HG02884 (cell line): ENCODE measurements around the gene PF4V1.
"Not testable (repeated sequence)": the region's sequence is repeated elsewhere in the genome, so short reads cannot be mapped to it uniquely, and the experiment has no call there.

Experiments
- ATAC-seq: cut with Tn5 transposase; IDR thresholded peaks from one replicate; pipeline ENCODE4 v1.9.1; 2021; ENCODE audit warnings: mild to moderate bottlenecking, moderate library complexity; ENCODE audit not compliant: unreplicated experiment

The PF4V1 gene

DNA sequence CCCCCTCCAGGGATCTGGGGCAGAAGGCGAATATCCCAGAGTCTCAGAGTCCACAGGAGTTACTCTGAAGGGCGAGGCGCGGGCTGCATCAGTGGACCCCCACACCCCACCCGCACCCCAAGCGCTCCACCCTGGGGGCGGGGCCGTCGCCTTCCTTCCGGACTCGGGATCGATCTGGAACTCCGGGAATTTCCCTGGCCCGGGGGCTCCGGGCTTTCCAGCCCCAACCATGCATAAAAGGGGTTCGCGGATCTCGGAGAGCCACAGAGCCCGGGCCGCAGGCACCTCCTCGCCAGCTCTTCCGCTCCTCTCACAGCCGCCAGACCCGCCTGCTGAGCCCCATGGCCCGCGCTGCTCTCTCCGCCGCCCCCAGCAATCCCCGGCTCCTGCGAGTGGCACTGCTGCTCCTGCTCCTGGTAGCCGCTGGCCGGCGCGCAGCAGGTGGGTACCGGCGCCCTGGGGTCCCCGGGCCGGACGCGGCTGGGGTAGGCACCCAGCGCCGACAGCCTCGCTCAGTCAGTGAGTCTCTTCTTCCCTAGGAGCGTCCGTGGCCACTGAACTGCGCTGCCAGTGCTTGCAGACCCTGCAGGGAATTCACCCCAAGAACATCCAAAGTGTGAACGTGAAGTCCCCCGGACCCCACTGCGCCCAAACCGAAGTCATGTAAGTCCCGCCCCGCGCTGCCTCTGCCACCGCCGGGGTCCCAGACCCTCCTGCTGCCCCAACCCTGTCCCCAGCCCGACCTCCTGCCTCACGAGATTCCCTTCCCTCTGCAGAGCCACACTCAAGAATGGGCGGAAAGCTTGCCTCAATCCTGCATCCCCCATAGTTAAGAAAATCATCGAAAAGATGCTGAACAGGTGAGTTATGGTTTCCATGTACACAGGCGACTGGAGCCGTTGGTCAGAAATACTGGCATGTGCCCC lies 16.3 kb downstream of the PF4V1 start, which contains the start of gene CXCL1:
Gene CXCL1 (plus strand): TSS at position 264 of the 926 bp plus-strand sequence. CDS start 78 bp downstream, at position 342.
- no peak for ATAC-seq

DNA sequence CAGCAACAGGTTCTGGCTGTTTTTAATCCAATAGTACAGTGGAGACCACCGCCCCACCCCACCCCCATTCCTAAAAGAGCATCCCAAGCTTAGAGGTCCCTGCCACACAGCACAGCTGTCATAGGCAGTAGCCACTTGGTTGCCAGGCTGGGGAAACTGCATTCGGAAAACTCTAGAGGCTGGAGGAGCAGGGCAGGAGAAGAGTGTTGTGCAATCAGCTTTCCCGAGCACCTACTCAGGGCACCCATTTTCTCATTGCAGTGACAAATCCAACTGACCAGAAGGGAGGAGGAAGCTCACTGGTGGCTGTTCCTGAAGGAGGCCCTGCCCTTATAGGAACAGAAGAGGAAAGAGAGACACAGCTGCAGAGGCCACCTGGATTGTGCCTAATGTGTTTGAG lies 17.2 kb downstream of the PF4V1 start:
- no peak for ATAC-seq

DNA sequence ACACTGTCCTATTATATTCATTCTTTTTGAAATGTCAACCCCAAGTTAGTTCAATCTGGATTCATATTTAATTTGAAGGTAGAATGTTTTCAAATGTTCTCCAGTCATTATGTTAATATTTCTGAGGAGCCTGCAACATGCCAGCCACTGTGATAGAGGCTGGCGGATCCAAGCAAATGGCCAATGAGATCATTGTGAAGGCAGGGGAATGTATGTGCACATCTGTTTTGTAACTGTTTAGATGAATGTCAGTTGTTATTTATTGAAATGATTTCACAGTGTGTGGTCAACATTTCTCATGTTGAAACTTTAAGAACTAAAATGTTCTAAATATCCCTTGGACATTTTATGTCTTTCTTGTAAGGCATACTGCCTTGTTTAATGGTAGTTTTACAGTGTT lies 17.7 kb downstream of the PF4V1 start:
- no peak for ATAC-seq

DNA sequence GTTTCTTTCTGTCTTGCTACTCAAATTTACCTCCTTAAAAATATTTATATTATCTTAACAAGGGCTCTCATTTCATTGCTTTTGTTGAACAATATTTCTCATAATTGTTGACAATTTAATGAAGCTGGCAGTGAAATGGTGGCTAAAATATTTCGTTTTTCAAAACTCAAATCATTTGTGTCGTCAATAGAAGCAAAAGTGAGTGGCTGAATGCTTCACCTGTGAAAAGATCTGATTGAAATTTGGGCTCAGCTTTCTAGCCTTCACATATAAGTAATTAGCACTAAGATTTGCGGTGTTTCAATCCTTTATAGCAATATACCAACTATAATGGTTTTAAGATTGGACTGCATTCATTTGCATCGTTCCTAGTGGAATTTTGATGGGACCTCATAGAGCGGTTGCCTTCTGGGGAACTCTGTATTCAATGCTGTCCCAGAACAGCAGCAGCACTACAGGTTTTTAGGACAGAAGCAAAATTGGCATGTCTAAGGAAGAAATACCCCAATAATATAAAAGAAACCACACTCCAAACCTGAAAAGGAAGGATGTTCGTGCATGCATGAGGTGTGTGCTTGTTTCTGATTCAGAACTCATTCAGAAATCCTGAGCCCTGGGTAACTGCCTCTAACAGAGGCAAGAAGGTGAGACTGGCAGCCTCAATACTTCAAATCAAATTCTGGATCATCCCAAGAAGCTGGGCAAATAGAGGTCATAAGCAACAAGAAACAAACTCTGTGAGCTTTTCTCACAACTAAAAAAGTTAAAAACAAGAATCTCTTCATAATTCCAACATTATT lies 18.6 kb downstream of the PF4V1 start:
- no peak for ATAC-seq

DNA sequence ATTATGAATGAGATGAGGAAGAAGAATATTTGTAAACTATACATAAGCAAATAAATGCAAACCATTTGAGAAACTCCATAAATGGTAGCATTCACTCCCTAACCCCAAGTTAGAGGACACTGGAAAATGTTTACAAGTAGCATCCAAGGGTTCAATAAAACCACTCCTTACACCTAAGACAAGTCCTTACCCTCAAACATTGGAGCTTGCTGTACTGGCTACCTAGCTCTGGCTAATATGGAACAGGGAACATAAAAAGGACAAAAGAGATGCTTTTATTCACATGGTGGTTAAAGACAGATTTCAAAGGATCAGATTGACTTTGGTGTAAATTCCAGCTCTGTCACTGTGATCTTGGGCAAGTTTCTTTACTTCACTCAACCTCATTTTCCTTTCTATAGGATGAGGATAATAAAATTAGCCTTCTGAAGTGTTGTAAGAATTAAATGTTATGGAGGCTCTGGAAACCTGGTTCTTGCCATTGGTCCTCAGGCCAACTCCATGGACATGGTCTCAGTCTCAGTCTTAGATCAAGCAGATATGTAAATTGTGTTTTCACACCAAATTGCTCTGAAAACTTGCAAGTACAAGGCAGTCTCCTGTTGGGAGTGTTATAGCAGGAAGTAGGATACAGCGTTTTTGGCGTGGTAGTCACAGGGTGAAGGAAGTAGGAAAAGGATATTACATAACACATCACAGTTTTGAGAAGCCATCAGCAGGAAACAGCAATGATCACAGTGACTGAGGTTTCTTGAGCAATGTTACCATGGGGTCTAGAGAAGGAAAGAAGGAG lies 19.4 kb downstream of the PF4V1 start:
- ATAC-seq = no peak

DNA sequence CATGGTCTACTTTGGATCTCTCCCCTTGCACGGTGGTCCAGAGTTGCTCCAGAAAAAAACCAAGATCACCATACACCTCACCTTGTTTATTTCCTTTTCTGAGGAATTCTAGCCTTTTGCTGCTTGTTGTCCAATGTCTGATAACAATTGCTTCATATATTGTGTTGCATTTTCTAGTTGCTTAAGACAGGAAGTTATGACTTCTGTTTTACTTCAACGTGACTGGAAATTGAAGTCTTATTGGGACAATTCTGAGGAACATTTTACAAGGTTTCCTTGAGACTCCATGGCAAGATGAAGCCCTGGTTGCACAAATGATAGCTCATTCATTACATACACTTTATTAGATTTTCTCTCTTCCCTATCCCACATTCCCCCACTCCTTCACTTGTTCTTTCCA lies 21.3 kb downstream of the PF4V1 start:
- ATAC-seq = no peak

DNA sequence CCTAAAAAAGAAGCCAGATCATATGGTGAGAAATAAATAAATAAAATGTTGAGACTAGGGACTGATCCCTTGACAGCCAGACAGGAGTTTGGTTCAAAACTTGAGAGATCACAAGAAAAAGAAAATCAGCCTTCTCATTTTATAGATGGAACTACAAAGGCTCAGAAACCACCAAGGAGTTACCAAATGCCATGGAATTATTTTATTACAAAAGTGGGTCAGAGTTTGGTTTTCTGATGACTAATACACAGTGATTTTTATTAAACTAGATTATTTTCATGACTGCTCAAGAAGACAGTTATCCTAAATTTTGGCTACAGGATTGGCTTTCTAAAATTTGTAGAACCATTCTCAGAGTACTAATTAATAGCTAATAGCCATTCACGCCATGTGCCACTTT lies 22.3 kb downstream of the PF4V1 start:
- no peak for ATAC-seq

DNA sequence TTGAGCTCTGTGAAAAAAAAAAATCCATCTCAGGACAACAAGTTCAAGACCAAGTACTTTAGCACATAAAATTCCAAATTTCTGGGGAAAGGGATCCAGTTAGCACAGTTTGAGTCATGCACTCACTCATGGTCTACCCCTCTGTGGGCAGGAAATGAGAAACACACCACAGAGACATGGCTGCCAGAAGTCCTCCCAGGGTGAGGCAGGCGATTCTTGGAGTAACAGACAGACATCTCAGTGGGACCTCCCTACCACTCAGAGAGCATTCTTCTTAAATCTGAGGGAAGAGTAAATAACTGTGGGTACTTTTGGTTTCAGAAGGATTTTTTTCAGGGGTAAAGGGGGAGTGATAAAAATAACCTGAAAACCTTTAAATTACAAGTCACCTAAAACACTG lies 30.2 kb downstream of the PF4V1 start:
- no peak for ATAC-seq

DNA sequence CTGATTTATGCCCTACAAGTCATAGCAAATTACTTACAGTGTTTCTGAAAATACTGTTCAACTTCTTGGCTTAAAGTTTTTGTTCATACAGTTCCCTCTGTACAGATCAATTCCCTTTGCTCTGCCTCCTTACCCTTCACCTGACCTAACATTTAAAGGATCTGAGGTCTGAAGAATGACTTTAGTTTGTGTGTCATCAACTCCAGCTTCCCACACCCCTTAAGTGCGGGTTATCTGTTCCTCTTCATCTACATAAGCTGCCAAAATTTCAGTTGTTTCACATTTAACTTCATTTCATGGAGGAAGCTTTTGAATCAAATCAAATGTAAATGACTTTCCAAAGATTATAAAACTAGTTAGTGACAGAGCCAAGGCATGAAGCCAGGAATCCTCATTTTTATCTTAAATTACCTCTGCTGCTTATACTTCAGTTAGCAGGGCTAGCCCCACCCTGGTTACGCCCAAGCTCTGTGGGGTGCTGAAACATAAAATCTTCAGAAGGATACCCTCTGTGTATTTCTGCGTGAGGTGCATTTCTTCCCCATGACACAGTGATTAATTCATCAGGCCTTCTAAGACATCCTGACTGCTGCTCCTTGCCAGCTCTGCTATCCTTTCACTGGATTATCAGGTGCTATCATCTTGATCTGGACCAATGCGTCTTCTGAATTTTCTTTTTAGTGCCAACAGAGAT lies 32.6 kb downstream of the PF4V1 start:
- no peak for ATAC-seq

DNA sequence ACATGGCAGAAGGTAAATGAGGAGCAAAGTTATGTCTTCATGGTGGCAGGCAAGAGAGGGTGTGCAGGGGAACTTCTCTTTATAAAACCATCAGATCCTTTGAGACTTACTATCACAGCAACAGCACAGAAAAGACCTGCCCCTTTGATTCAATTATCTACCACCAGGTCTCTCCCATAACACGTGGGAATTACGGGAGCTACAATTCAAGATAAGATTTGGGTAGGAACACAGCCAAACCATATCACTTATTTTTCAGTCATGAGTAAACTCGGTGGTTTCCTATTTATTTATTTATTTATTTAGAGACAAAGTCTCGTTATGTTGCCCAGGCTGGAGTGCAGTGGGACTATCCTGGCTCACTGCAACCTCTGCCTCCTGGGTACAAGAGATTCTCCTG lies 38.2 kb downstream of the PF4V1 start:
- ATAC-seq = no peak

DNA sequence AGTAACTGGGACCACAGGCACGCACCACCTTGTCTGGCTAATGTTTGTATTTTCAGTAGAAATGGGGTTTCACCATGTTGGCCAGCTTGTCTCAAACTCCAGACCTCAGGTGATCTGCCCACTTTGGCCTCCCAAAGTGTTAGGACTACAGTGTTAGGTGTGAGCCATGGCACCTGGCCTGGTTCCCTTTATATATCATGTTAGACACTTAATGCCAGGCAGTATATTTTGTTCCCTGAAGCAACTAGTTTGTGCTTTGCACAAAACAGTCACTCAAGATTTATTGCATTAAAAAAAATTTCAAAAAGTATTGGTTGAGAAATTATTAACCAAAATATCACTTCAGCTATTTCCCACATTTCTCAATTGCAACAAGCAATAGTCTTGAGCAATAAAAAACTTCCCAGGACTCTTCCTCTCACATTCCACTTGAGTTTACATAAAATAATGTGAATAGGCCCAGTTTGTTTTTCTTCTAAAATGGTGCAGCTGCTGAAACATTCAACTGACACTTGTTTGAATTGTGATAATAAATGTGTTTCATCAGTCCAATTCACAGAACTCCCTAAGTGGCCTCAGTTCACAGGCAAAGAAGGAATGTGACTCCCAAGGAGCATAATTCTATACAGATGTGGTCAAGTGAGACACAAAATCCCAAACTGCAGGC lies 38.8 kb downstream of the PF4V1 start:
- no peak for ATAC-seq

DNA sequence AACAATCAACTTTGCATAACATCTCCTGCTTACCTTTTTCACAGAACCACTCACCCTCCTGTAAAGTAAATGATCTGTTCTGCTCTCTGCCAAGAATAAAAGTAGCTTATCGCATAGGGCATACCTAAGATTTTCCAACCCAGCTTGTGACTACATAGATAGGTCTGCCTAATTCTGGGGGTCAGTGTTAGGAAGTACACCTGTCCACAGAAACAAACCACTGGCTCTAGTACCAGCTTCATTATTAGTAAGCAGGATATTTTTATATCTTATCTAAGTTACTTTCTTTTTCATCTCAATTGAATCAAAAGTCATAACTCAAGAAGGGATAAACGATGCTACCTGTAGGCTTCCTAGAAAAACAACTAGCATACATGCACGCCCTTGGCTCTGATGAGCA lies 39.9 kb downstream of the PF4V1 start:
- ATAC-seq = no peak

DNA sequence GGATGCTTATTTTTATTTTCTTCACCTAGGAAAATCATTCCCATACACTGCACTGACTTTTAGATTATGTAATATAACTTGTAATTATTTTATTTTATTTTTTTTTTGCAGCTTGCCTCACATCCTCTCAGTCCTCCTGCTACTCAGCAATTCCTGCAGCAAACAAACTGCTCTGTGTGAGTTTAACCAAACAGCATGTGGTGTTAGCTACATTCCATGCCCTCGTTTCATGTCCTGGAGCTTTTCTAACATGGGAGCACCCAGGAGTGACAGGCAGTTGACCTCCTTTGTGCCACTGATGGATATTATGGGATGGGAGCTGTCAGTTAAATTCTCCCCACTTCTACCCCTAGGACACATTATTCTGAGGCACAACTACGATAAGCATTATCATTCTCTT lies 40.9 kb downstream of the PF4V1 start:
- ATAC-seq = no peak

DNA sequence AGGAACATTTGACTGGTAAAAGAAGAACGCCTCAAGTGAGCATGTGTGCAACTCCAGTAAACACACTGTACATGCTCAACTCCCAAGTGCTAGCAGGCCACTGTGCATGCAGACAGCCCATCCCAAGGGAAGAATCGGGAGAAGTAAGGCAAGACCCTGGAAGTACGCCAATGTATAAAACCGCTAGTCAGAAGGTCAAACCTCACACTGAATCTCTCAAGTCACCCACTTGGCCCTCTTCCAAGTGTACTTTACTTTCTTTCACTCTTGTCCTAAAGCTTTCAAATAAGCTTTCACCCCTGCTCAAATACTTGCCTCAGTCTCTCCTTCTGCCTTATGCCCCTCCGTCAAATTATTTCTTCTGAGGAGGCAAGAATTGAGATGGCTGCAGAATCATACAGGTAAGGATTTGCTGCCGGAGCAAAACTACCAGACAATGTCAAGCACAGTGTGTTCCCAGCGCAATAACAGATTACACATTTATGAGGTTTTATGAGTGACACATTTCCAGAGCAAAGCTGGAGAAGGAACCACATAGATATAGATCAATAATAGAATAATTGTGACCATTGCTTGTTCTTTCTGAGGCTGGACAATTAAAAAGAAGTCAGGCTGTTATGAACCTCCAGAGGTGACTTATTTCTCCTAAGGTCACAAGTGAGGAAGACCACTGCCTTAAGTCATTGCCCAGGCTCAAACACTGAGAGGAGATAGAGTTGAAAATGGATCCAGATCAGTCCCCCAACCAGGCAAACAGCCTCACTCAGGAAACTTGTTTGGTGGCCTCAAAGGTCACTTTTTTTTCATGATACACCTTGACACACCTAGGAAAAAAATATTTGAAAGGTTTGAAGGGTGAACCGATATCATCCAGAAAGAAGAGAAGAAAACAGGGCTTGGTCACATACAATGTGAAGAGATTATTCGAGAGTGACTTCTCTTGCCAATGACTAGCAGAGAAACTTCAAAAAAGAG lies 42.4 kb downstream of the PF4V1 start:
- ATAC-seq = no peak

DNA sequence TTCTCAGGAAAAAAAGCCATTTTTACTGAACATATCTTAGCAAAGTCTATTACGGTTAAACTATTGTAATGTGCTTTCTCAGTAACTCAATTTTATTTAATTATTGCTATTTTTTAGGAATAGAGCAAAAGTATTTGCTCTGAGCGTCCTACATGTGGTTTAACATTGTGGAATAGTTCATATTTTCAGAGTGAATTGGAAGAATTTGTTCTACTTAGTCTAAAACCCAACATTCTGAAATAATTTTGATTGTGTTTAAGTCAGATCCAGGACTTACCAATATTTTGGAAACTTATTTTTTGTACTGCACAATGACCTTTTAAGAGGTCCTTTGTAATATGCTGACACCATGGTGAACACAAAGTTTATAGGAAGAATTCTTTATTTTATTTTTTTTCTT lies 43.3 kb downstream of the PF4V1 start:
- no peak for ATAC-seq

DNA sequence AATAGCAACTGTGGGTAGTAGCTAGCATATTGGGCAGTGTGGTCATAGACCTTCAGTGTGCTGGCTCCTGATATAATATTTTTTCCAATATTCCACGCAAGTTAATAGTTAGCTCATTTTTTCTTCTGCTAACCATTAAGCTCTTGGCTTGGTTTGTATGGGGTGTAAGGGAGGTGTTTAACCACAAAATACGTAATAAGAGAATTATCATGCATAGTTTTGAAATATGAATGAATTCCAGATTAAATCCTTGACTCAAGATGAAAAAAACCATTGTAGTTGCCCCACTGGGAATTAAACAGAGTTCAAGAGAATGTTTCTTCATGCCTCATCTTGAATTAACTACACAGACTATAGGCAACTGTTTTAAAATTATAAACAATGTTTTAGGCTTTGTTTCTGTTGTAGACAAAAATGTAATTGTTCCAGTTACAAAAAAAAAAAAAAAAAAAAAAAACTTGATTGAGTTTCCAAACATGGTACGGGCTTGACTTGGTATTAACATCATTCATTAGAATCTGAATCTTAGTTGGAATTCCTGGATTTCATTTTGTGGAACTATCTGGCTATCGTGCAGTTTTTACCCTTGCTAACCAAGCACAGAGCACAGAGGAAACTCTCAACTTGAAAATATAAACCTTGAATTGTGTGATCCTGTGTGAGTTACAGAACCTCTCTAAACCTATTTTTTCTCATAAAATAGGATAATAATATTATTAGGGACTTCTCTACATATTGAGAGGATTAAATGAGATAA lies 44.5 kb downstream of the PF4V1 start:
- no peak for ATAC-seq

DNA sequence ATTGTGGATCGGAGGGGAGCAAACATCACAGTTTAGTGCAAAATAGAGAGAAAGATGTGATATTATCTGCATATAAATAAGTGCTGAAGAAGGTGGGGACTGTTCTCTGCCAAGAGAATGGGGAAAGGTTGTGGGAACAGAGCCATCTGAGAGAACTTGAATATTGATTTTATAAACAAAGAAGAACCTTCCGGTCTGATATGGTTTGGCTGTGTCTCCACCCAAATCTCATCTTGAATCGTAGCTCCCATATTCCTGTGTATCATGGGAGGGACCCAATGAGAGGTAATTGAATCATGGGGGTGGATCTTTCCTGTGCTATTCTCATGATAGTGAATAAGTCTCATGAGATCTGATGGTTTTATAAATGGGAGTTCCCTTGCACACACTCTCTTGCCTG lies 46.2 kb downstream of the PF4V1 start:
- ATAC-seq = not testable (repeated sequence)

DNA sequence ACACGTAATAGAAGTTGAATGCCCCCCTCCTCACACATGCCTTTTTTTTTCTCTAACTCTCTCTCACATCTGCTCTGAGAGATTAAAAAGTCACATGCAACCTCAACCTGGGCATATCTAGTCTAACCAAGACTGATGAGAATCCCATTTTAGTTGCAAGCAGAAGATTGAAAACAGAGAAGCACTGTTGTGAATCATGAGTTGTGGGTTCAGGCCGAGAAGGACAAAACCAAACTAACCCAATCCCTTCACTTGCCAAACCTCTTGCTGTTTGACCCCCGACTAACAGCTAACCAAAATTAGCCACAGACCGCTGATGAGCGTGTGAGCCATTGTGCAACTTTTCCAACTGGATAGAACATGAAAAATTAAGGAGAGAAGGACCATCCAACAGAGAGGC lies 47.9 kb downstream of the PF4V1 start:
- no peak for ATAC-seq
